HG02973 (cell line): ENCODE data around the gene OMP.
"Not testable (repeated sequence)": the region's sequence is repeated elsewhere in the genome, so short reads cannot be mapped to it uniquely, and the experiment has no call there.

ENCODE experiments used
- ATAC-seq: cut with Tn5 transposase; IDR thresholded peaks from one replicate; pipeline ENCODE4 v1.9.1; 2021; ENCODE audit warnings: moderate library complexity; ENCODE audit not compliant: unreplicated experiment

Gene OMP

DNA sequence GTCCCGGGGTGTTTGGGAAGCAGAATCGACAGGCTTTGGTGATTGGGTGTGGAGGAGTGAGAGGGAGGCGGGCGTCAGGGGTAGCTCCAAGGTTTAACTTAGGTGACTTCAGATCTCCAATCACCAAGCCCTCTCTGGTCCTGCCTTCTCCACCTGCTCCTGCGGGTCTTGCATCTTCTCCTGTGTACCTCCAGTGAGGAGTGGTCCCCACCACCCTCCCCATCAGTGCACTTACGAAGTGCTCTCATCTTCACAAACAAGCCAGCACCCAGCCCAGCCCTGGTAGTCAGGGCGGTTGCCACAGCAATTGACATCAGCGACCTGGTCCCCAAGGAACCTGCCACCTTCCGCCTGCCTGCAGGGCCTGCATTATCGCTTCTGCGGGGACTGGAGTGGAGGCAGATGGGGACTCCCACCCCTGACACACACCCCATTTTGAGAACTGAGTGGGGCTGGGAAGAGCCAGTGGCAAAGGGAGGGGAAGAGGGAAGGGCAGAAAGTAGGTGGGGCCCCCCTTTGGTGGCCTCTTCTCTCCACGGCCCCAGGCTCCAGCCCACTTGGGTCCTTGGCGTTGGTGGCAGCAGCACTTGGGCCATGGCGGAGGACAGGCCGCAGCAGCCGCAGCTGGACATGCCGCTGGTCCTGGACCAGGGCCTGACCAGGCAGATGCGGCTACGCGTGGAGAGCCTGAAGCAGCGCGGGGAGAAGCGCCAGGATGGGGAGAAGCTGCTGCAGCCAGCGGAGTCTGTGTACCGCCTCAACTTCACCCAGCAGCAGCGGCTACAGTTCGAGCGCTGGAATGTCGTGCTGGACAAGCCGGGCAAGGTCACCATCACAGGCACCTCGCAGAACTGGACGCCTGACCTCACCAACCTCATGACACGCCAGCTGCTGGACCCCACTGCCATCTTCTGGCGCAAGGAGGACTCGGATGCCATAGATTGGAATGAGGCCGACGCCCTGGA, at the start of gene OMP:
TSS of gene OMP (plus strand) at position 595 of the 965 bp plus-strand sequence. CDS start at position 595, 0 bp downstream.
- ATAC-seq, result no peak

DNA sequence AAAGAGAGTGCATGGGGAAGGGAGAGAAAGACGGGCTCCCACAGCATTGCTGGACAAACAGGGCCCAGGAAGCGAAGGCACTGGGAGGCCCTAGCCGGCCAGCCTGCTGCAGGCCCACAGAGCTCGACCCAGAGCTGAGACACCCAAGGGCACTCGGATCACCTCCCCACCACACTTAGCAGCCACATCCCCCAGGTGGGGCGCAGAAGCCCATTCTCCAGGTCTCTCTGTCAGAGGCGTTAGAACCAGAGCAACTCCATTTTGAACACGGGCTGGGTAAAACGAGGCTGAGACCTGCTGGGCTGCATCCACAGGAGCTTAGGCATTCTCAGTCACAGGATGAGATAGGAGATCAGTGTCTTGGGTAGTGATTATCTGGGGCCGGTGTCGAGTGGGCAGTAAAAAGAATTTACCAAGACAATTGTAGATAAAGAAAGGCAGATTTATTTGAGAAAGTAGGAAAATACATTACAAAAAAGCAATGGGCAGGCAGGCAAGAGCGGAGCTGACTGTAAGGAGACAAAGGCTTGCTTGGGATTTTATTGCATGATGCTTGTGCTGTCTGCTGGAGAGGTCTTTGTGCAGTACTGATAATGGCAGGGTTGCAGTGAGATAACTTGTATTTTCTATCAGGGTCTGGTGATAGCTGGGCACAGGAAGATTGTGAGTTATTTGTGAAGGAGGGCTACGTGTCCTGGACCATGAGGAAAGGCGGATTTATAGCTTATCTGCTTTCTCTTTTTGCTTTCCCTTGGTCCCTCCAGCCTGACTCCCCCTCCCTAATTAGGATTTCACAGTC, 49.2 kb upstream of the OMP start:
- ATAC-seq, result no peak

DNA sequence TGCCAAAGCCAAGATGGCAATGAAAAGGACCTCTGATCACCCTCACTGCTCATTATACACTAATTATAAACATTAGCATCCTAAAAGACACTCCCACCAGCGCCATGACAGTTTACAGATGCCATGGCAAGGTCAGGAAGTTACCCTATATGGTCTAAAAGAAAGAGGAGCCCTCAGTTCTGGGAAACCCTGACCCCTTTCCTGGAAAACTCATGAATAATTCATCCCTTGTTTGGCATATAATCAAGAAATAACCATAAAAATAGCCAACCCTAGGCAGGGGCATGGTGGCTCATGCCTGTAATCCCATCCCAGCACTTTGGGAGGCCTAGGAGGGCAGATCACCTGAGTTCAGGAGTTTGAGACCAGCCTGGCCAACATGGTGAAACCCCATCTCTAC, 48.6 kb upstream of the OMP start:
- no peak for ATAC-seq

DNA sequence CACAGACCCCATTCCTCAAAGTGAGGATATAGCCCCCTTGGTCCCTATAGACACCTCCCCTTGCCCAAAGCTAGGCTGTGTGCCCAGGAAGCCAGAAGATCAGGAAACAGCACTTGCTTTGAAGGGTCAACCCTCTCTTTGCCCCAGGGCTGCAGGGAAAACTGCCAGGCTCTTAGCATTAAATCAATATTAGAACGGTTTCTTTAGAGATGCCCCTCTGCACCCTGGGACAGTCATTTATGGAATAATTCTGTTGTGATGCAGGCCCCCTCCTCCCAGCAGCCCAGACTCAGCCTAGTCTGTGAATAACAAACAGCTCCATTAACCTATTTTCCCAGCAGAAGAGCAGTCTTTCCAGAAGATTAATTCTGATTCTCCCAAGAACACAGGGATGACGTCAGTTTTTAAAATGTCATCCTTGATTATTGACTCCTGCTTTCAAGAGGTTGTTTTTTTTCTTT, 47.5 kb upstream of the OMP start:
- no peak for ATAC-seq

DNA sequence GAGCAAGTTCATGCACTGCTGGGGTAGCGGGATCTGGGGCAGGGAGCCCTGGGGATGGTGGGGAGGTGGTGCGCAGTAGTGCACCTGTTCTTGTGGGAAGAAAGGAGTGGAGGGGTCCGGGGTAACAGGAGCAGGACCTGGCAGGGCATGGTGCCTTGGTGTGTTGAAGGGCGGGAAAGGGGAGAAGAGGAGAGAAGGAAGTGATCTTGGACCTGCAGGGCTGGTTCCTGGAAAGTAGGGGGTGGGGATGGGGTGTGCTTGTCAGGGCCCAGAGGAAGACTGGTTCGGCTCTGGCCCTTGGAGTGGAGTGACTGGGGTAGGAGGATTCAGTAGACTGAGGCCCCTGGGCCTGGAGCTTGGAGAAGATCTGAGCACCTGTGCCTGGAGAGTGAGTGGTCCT, 46.7 kb upstream of the OMP start:
- ATAC-seq, result no peak

- ATAC-seq, result no peak
Observed at GRCh38 chr11:77056814-77057402, 45.7 kb upstream of the OMP start.

DNA sequence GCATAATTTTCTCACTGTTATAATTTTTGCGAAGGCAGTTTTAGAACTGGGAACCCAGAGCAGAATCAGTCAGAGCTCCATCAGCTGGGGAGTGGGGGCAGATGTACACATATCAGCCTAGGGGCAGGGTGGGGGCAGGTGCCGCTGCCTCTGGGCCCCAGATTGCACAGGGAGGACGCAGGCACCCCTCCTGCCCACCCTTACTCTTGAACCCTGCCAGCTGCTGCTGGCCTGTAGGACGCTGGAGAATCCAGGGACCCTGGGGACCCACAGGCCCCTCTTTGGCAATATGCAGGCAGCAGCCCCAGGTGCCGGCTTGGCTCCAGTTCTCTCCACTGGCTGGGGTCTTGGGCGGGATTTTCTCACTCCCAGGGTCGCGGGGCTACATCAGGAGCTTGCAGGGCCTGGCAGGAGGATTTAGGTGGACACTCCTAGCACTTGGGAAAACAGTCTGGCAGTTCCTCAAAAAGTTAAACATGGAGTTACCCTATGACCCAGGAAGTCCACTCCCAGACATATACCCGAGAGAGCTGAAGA, 44.6 kb upstream of the OMP start:
- ATAC-seq, result no peak

GRCh38 chr11:77058900-77059299, 43.7 kb upstream of the OMP start:
- ATAC-seq, result no peak

DNA sequence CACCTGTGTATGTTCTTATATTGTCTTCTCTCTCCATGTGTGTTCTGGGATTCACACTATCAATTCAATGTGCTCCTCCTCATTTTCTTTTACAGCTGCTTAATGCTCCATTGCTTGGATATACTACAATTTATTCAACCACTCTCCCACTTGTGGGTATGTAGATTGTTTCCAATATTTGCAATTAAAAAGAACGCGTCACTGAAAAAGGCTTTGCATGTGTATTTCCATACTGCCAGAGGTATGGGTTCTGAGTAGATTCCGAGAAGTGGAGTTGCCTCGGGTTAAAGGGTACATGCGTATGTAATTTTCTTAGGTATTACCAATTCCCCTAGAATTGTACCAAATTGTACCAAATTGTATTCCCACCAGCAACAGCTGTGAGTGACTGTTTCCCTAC, 42.8 kb upstream of the OMP start:
- ATAC-seq, result no peak

GRCh38 chr11:77060234-77060633, 42.4 kb upstream of the OMP start:
- no peak for ATAC-seq

DNA sequence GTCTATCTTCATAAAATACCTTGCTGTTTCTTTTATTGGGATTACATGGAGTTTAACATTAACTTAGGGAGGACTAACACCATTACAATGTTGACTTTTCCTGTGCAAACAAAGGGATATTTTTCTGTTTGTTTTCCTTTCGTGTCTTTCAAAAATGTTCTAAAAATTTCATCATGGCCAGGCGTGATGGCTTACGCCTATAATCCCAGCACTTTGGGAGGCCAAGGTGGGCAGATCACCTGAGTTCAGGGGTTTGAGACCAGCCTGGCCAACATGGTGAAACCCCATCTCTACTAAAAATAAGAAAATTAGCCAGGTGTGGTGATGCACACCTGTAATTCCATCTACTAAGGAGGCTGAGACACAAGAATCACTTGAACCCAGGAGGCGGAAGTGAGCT, 41.4 kb upstream of the OMP start:
- not testable (repeated sequence) for ATAC-seq

DNA sequence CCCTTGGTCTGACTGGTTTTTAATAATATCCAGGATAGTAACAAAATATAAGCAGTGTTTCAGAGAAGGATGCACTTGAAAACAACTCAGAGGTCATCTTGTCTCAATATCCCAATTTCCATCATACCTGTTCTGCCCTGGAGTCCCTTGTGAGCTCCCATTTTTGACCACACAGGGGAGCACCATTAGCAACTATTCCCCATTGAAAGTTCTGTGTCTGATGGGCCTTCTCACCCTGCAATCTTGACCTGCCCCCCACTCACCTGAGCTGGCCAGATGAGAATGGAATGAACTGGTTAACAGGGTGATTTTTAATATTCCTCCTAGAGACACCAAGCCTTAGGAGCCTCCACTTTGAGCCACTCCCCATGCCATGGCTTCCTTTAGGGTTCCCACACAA, 39.7 kb upstream of the OMP start:
- no peak for ATAC-seq

- no peak for ATAC-seq
Observed at GRCh38 chr11:77063407-77063806, 39.2 kb upstream of the OMP start.

DNA sequence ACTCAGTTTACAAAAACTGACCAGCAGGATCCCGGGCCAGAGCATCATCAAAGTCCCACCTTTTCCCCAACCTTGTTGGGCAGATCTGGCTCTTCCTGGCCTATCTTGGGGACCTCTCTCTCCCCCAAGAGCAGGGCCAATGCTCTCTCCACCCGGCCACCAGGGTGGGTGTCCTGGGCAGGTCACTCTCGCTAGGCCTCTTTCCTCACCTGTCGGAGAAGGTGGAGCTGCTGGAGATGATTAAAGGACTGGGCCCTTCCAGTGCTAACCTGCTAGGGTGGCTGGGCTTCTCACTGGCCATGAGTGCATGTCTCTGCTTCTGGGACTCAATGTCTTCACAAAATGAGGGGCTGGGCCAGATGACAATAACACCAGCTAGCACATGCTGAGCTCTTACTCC, 38.8 kb upstream of the OMP start:
- ATAC-seq, result no peak

GRCh38 chr11:77064648-77065217, 37.9 kb upstream of the OMP start:
- ATAC-seq, result no peak

DNA sequence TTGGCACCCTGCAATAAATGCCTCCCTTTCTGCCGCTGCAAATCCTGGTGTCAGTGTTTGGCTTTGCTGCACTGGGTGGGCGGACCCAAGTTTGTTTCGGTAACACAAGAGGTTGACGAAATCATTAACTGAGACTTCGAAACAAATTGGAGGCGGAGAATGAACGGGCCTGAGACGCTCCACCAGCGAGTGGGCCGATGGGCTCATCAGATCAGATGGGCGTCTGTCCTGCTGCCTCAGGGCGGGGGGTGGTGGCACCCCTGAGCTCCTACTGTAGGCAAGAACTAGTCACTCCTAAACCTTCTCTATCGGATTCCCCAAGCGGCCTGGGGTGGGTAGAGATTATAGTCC, 36.8 kb upstream of the OMP start:
- no peak for ATAC-seq

DNA sequence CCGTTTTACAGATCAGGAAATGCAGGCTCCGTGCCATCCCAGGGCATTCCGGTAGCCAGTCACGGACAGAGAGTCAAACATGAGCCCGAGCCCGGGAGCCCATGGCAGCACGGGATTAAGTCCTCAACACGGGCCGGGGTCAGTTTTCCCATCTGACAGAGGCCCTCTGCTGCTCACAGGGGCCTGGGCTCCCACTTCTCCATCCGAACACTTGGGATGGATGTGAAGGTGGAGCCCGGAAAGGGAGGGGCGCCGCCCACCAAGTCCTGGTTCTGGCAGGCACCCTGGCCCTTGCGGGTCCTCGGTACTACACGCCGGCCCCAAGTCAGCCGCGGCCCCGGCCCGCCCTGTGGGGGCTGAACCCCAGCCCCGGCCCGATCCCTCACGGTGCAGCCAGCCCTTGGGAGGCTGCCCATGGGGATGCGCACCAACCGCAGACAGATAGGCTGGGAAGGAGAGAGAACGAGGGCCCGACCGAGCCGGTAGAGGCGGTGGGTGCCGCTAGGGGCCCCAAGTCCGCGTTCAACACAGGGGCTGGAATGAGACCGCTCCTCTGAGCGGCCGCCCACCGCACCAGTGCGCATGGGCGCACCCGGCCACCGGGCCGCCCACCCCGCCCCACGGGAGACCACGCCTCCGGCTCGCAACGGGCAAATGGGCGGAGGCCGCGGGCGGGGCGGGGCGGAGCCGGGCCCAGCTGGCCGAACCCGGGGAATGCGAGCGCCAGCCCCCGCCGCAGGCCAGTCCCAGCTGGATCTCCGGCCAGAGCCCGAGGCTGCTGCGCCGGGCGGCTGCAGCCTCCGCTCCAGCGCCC, 36.2 kb upstream of the OMP start, which contains the start of gene CAPN5:
TSS of gene CAPN5 (plus strand) at position 743 of the 814 bp plus-strand sequence. CDS start 17,916 bp downstream, outside the sequence.
- ATAC-seq, result peak; percentile 85

DNA sequence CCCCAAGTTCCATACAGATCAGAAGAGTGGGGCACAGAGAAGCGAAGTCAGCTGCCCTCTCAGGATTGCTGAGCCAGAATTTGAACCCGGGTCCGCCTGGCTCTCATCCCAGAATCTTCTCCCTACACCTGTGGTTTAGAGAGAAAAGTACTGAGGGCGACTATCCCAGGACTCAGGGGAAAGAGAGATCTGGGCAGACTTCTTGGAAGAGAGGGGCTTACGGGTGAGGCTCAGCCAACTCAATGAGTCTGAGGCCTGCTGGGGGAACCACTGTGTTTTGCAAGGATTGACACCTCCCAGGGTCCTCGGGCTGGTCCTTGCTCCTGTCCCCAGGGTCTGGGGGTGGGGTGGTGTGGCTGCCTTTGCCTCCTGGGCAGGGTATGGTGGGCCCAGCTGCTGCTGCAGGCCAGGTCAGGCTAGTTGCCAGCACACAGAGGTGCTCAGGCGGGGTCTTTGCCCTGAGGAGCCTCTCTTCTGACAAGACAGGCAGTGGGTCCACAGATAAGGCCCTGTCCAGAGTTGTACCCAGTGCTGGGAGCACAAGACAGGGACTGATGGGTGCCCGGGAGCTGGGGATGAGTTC, 34.7 kb upstream of the OMP start:
- no peak for ATAC-seq

DNA sequence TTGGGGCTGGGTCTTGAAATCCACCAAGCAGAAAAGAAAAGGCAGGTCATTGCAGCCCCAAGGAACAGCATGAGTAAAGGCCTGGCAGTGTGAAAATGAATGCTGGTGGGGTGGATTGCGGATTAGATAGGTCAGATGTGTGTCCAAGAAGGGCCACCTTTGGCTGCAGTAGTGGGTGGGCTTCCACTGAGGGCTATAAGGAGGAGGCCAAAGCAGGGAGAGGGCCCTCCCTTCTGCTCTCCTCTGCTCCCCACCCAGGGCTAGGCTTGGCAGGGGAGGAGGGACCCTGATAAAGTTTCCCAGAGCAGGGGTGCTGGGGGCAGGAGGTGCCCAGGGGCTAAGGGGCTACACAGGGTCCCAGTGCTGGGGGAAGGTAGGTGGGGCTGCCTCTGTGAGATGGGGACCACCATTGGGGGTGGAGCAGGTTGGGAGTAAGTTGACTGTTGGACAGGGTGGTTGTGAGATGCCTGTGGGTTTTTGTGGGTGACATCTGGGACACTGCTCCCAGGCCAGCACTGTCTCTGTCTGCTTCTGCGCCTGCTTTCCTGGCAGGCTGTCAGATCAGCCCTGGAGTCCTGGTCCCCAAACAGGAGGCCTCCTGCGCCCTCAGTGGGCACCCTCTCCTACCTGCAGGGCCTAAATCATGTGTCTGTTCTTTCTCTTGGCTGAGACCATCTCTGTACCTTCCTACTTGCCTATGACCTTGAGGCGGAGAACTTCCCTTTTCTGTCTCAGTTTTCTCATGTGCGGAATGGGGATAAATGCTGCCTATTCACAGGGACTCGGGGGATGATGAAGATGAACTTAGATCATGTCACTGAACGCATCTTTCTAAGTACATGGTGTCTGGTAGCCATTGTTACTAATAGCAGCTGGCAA, 33.9 kb upstream of the OMP start:
- no peak for ATAC-seq
